HT-29 (cell line): Measurements from ENCODE around the gene TTC7B. TPM values are rescaled to one million over a fixed set of nuclear protein-coding genes. Genes with fewer than 3 reads are reported as not detected.
A peak's percentile ranks its signal among the peaks of the same experiment; 100 is the strongest.
"Not testable (repeated sequence)": the region's sequence is repeated elsewhere in the genome, so short reads cannot be mapped to it uniquely, and the experiment has no call there.

Experiments used
- DNase-seq: peaks from one replicate; pipeline ENCODE4 v3.0.0-alpha.2; 2015; ENCODE audit warnings: low spot score
- total RNA-seq: library from RNA; depleted of rRNA; stranded (reverse); fragments of >200 nt; shearing (Covaris generic); gene quantifications from 2 replicates; pipeline ENCODE4 v1.2.3, GENCODE V29; 2014; rRNA removed

Gene TTC7B
- total RNA-seq: 3.8 and 7.4 TPM in 2 replicates

DNA sequence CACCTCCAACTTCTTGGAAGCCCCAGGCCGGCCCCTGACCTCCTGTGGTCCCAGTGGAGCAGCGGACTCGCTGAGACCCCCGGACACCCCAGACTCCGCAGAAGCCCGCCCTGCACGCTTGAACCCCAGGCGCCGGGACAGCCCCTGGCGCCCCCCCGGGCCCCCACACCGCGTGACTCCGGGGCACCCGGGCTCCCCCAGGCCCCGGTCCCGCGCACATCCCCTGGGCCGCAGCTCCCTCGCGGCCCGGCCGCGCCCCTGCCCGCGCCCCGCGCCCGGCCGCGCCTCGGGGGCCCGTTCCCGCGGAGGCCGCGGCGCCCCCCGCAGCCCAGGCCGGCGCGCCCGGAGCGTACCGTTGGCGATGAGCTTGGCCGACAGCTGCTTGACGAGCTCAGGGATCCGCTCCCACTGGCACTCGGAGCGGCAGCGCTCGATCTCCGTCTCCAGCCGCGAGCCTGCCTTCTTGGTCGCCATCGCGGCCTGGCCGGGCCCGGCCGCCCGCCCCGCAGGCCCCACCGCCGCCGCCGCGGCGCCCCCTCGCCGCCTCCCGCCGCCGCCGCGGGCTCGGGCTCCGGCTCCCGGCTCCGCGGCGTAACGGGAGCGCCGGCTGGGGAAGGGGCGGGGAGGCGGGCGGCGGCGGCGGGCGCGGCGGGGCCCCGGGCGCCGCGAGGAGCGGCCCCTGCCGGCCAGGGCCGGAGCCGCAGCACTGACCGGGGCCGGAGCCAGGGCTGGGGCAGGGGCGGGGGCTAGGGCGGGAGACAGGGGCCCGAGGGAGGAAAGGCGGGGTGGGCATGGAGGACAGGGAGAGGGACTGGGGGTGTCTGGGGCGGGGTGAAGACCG, at the start of gene TTC7B:
TSS of gene TTC7B (minus strand) at position 609 of the 841 bp plus-strand sequence. CDS start at position 474, 135 bp downstream.
- no peak for DNase-seq

- DNase-seq: no peak
Measured at GRCh38 chr14:90864741-90865140, 48.5 kb upstream of the TTC7B start.

GRCh38 chr14:90858511-90858910, 42.3 kb upstream of the TTC7B start:
- no peak for DNase-seq

DNA sequence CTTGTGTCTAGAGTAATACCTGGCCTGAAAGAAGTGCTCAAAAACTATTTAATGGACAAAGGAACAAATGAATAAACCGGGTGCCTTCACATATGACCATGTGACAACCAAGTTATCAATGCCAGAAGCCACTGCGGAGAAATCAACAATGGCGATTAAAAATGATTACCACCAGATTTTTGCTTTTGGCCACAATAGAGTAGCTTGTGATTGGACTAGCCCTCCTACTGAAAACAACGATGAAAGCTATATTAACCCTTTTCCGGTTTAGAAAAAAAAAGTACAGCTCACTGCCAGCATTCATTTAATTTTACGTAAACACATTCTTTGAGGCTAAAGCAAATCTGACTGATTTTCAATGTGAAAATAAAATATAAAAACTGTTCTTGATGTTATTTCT, 41.6 kb upstream of the TTC7B start:
- no peak for DNase-seq

DNA sequence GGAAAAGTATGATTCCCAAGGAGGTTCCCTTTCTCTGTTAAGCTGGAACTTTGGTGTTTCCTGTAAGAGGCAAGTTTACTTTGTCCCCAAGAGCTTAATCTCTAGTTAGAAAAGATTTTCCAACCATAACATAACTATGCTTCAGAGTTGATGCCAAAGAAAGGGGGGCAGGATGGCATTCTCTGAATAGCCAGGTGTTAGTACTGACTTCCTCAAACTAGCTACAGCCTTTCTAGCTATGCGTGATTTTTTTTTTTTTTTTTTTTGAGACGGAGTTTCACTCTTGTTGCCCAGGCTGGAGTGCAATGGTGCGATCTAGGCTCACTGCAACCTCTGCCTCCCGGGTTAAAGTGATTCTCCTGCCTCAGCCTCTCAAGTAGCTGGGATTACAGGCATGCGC, 39.9 kb upstream of the TTC7B start:
- DNase-seq: not testable (repeated sequence)

DNA sequence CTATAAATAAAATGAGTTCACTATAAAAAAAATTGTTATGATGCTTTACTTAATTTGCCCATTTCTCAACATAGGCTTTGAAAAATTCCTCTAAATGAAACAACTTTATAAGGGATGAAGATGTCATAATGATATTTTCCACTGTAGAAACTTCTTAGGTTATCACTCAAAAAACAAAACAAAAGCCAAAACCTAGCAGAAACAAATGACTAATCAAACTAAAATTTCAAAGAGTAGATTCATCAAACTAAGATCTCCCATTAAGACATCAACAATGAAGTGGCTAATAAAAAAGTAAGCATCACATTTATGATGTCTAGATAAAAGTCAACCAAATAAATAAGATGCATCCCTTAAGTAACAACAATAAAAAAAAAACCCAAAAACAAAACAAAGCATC, 36.9 kb upstream of the TTC7B start:
- DNase-seq: no peak

- DNase-seq: no peak
Measured at GRCh38 chr14:90851327-90852036, 35.3 kb upstream of the TTC7B start.

DNA sequence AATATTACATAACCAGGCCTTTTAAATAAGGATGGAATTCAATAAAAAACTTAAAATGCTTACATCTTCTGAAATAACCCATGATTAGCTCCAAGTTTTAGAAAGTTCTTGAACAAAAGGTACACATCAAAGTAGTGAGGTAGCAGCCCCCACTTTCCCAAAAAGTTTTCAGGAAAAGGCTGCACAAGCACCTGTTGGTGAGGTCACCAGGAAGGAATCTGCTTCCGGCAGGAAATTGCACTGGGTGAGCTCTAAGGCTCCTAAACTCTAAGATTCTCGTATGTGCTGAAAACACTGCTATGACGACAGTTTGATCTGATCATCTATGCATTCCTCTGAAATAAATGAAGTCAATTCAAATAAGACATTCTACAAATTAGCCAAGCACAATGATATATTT, 34.3 kb upstream of the TTC7B start:
- DNase-seq: peak; percentile 50

GRCh38 chr14:90849787-90850444, 33.7 kb upstream of the TTC7B start:
- no peak for DNase-seq

GRCh38 chr14:90848944-90849731, 32.9 kb upstream of the TTC7B start:
- DNase-seq: no peak

GRCh38 chr14:90846511-90846910, 30.3 kb upstream of the TTC7B start:
- DNase-seq: no peak

- no peak for DNase-seq
Measured at GRCh38 chr14:90844321-90844720, 28.1 kb upstream of the TTC7B start.

GRCh38 chr14:90842726-90843125, 26.5 kb upstream of the TTC7B start:
- no peak for DNase-seq

DNA sequence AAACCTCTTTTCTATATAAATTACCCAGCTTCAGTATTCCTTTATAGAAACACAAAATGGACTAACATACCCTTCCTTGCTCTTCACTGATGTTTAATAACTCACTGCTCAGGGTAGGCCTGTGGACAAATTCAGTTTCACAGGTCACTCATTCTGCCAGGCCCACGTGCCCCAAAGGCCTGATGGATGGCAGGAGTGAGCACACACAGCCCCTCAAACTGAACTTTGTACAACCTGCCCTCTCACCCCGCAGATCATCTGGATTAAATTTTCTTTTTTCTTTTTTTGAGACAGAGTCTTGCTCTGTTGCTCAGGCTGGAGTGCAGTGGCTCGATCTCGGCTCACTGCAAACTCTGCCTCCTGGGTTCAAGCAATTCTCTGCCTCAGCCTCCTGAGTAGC, 24.4 kb upstream of the TTC7B start:
- DNase-seq: not testable (repeated sequence)

DNA sequence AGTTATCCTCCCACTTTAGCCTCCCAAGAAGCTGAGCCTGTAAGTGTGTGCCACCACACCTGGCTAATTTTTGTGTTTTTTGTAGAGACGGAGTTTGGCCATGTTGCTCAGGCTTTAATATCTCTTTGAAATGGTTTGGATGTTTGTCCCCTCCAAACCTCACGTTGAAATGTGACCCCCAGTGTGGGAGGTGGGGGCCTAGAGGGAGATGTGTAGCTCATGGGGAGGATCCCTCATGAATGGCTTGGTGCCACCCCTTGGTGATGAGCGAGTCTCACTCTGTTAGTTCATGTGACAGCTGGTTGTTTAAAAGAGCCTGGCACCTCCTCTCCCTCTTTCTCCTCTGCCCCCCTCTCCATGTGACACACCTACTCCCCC, 23.6 kb upstream of the TTC7B start:
- DNase-seq: no peak

DNA sequence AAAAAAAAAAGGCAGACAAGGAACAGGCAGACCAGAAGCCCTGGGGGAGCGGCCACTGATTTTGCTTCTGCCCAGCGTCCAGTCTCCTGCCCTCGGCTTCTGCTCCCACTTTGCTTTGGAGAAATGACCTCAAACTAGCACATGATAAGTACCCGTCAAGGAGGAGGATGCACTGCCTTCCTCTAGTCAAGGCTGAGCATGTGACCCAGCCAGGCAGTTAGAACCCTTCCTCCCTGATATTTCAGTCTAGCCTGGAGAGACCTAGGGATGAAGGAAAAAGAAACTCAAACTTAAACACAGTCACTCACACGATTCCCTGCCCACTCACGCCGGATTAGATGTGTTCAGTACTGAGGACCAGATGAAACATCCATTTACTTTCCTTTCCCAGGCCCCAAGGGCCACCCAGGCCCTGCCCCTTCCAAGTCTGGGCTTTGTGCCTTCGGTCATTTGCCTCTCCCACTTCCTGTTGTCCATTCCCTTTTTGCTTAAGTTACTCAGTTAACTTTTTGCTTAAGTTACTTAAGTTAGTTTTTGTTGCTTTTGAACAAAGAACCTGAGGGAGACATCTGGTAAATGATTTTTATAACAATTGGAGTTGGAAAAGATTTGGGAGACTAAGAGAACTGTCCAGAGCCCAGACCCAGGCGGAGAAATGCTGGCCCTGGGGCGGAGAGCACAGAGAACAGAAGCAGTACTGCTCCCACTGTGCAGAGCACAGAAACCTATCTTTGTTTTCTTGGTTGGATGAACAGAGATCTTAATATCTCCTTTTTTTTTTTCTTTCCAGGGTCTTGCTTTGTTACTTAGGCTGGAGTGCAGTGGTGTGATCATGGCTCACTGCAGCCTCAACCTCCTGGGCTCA, 23.0 kb upstream of the TTC7B start:
- DNase-seq: no peak

- DNase-seq: not testable (repeated sequence)
Measured at GRCh38 chr14:90838531-90838930, 22.3 kb upstream of the TTC7B start.

- no peak for DNase-seq
Measured at GRCh38 chr14:90837355-90837754, 21.1 kb upstream of the TTC7B start.

DNA sequence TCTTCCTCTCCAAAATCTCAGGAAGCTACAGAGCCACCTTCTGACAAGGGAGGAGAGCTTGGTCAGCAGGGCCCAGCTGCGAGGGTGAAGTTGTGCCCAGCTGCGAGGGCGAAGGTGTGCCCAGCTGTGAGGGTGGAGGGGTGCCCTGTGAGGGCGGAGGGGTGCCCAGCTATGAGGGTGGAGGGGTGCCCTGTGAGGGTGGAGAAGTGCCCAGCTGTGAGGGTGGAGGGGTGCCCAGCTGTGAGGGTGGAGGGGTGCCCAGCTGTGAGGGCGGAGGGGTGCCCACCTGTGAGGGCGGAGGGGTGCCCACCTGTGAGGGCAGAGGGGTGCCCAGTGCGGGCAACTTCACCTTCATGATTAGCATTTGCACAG, 20.4 kb upstream of the TTC7B start:
- DNase-seq: no peak

DNA sequence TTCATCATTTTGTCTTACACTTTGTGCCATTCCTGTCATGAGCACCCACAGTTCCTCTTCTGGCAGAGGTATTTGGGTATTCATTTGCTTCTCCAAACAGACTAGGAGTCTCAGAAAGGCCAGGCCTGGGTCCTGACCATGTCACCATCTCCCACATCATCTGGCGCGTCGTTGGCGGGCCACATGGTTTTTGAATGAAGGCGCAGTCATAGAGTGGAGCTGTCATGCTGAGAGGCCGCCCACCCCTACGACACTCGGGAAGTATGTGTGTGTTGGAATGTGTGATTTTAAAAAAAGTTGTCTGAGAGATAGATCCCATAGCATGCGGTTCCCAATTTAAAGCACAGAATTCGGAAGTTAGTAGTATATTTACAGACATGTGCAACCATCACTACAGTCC, 15.6 kb upstream of the TTC7B start:
- no peak for DNase-seq
